ENCODE measurements around the gene P2RY8. TPM values are rescaled to one million over a fixed set of nuclear protein-coding genes. Genes with fewer than 3 reads are reported as not detected.

P2RY8 gene
- total and polyA plus RNA-seq, 10 donors, result 8.1 to 32.2 (median 26.5) TPM

- DNase-seq, result peak; percentile 67
- no peak overlapping the region for H3K4me3 ChIP-seq
- no peaks in the 10 kb centered on the region for H3K27me3 ChIP-seq (replicated peaks in 1 of 7)
- H3K4me1 ChIP-seq, result no peaks in the 10 kb centered on the region
- H3K27ac ChIP-seq, result no peak overlapping the region
- peaks cover 0 to 85% (median 49%) of the 10 kb centered on the region in 6 donors for H3K36me3 ChIP-seq
- peaks cover 3 to 33% (median 29%) of the 10 kb centered on the region in 8 donors for H3K9me3 ChIP-seq
- TF ChIP-seq POLR2AphosphoS5 (IDR thresholded peaks at IDR 0.05) (peak in 2 of 3 donors; percentile 24 to 55), CTCF (IDR thresholded peaks at IDR 0.05 in 8 of 11, conservative IDR thresholded peaks at IDR 0.05 in 3 of 11) (no peak)
- intact Hi-C loops (cut with DNase I; ENCODE audit: low total_unique reads), result no loop called here
- 92 to 94% (median 92%) methylated on average over 12 to 20 of the region's 20 CpGs for WGBS, 5 donors
Observed at GRCh38 chrX:1417921-1418771, 118.8 kb downstream of the P2RY8 start.

GRCh38 chrX:1416965-1417760 lies 119.8 kb downstream of the P2RY8 start:
- intact Hi-C loops (cut with DNase I; ENCODE audit: low total_unique reads), result no loop called here
- no peaks in the 10 kb centered on the region for H3K27me3 ChIP-seq (replicated peaks in 1 of 7)
- H3K4me1 ChIP-seq, result no peaks in the 10 kb centered on the region
- TF ChIP-seq POLR2AphosphoS5 (IDR thresholded peaks at IDR 0.05), result no peak
- no peak for TF ChIP-seq POLR2A (IDR thresholded peaks at IDR 0.05)
- TF ChIP-seq CTCF (IDR thresholded peaks at IDR 0.05 in 8 of 11, conservative IDR thresholded peaks at IDR 0.05 in 3 of 11), result no peak
- DNase-seq, result peak; percentile 40
- no peak overlapping the region for H3K27ac ChIP-seq
- H3K36me3 ChIP-seq, result peaks cover 0 to 85% (median 49%) of the 10 kb centered on the region in 6 donors
- peaks cover 3 to 23% (median 19%) of the 10 kb centered on the region in 8 donors for H3K9me3 ChIP-seq
- no peak overlapping the region for H3K4me3 ChIP-seq
- WGBS, 5 donors, result 71 to 87% (median 81%) methylated on average over 8 to 14 of the region's 14 CpGs

GRCh38 chrX:1416327-1416784 lies 120.6 kb downstream of the P2RY8 start:
- intact Hi-C loops (cut with DNase I; ENCODE audit: low total_unique reads), result no loop called here
- no peak overlapping the region for H3K27ac ChIP-seq
- no peak for TF ChIP-seq CTCF (IDR thresholded peaks at IDR 0.05 in 8 of 11, conservative IDR thresholded peaks at IDR 0.05 in 3 of 11)
- TF ChIP-seq POLR2A (IDR thresholded peaks at IDR 0.05), result no peak
- no peak for TF ChIP-seq POLR2AphosphoS5 (IDR thresholded peaks at IDR 0.05)
- WGBS, 5 donors, result 65 to 85% (median 72%) methylated on average over 15 of the region's 15 CpGs
- peak; percentile 4 for DNase-seq
- peaks cover 0 to 85% (median 48%) of the 10 kb centered on the region in 6 donors for H3K36me3 ChIP-seq
- peaks cover 0 to 1% (median 0%) of the 10 kb centered on the region in 6 donors for H3K4me1 ChIP-seq
- H3K4me3 ChIP-seq, result no peak overlapping the region
- H3K27me3 ChIP-seq (replicated peaks in 1 of 7), result no peaks in the 10 kb centered on the region
- H3K9me3 ChIP-seq, result peaks cover 0 to 16% (median 11%) of the 10 kb centered on the region in 8 donors

Other genes starting within 250 kb of the P2RY8 start
- gene IL3RA, start 200.4 kb downstream of the P2RY8 start, total RNA-seq, result 1 to 10 TPM; 2.4 to 8.6 (median 5.4) TPM
- 10 to 100 TPM in 1 of 3 donors, 1 to 10 TPM in 2; 6.7 to 11.2 (median 9.4) TPM for gene IL3RA, start 200.4 kb downstream of the P2RY8 start, polyA plus RNA-seq
- 100 to 1,000 TPM; 255 to 309 (median 297) TPM for gene SLC25A6, start 145.1 kb downstream of the P2RY8 start, total RNA-seq
- gene SLC25A6, start 145.1 kb downstream of the P2RY8 start, polyA plus RNA-seq, result 100 to 1,000 TPM; 396 to 443 (median 425) TPM
- gene ASMTL, start 84.3 kb downstream of the P2RY8 start, total RNA-seq, result 10 to 100 TPM; 21.3 to 35.5 (median 27.9) TPM
- gene ASMTL, start 84.3 kb downstream of the P2RY8 start, polyA plus RNA-seq, result 10 to 100 TPM; 25.0 to 28.8 (median 26.6) TPM
- 10 to 100 TPM; 60.6 to 88.9 (median 73.5) TPM for gene AKAP17A, start 54.4 kb upstream of the P2RY8 start, total RNA-seq
- 10 to 100 TPM; 36.6 to 68.2 (median 59.6) TPM for gene AKAP17A, start 54.4 kb upstream of the P2RY8 start, polyA plus RNA-seq
- gene ASMT, start 77.9 kb upstream of the P2RY8 start, total RNA-seq, result 1 to 10 TPM in 1 of 7 donors, under 1 TPM in 4, not detected in 2; 0.25 to 9.6 (median 0.54) TPM
- gene ASMT, start 77.9 kb upstream of the P2RY8 start, polyA plus RNA-seq, result 1 to 10 TPM in 2 of 3 donors, under 1 TPM in 1; 0.11 to 3.9 (median 1.2) TPM

Data from spleen (tissue), 11 donors.